Activated effector memory CD4-positive, alpha-beta T cell treated with anti-CD3 and anti-CD28 coated beads, Interleukin-2, amount 50 U/mL, for 16 hours (primary cell): ENCODE results near the gene KCNS1.

Source experiments
- DNase-seq: peaks from one replicate; pipeline ENCODE4 v3.0.0-alpha.2; 2020

The KCNS1 gene

DNA sequence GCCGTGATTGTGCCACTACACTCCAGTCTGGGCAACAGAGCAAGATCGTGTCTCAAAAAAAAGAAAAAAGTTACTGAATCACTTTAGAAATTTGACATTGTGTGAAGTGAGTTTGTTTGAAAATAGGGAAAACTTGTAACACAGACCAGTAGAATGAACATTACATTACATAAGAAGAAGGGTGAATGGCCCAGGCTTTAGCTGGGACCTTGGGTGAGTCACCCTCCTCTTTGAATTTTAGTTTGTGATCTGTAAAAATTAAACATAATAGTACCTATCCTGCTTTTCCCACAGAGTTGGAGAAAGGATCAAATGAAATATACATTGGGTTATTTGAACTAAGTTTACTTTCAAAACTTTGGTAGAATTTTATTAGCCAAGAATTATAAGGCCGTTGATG lies 56.3 kb downstream of the KCNS1 start:
- no peak for DNase-seq

DNA sequence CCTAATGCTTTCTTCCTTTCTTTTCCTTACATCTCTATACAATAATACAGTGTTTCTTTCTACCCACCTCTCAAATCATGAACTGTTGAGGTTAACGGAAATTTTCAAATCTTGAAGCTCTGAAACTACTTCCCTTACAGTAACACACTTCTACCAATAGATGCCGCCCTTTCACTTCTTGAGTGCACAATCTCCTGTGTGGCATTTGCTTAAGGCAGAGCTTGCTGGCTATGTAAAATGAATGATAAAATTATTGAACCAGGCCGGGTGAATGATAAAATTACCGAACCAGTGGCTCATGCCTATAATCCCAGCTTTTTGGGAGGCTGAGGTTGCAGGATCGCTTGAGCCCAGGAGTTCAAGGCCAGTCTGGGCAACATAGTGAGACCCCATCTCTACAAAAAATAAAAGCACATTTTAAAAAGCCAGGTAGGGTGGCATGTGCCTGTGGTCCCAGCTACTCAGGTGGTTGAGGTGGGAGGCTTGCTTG lies 56.8 kb downstream of the KCNS1 start:
- peak; percentile 66 for DNase-seq

DNA sequence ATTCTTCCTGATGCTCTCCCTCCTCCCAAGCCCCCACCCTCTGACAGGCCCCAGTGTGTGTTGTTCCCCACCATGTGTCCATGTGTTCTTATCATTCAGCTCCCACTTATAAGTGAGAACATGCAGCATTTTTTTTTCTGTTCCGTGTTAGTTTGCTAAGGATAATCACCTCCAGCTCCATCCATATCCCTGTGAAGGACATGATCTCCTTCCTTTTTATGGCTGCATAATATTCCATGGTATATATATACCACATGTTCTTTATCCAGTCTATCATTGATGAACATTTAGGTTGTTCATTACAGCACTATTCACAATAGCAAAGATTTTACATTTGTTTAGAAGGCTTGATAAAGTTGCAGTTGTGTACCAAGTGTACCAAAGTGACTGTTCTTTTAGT lies 57.9 kb downstream of the KCNS1 start:
- DNase-seq, result no peak
